ENCODE data around the gene SYT13.

Gene SYT13

DNA sequence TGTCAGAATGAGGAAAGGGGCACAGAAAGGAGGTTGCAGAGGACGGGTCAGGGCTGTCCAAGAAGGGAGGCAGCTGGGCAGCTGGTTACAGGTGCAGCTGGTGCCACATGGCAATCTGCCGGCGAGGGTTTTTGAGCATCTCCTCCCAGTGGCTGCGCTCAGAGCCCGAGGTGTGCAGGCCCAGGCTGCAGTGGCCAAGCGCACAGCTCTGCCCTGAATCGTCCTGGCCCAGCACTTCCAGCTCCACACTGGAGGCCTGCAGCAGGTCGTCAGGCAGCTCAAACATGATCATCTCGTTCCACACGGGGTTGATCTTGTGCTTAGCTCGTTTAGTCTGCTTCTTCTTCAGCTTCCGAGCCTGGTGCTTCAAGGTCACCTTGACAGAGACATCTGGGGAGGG, 42.2 kb downstream of the SYT13 start:
- Histone ChIP-seq H3K27me3 (ENCODE audit: low read depth, low read length) (peaks cover 55% of the 10 kb centered on the region), H3K9me3 (ENCODE audit: insufficient read depth, low read length) (0 out of 2 replicates have a peak, but pooled peaks cover 3% of the 10 kb centered on the region), H4K20me1 (ENCODE audit: insufficient read depth, low read length) (no peaks in the 10 kb centered on the region), H2AFZ (ENCODE audit: low read depth, low read length) (no peak overlapping the region), H3K27ac (ENCODE audit: low read length) (no peak overlapping the region), H3K9ac (ENCODE audit: low read length) (no peak overlapping the region), H3K36me3 (replicated peaks; ENCODE audit: low read depth, low read length) (no peaks in the 10 kb centered on the region), H3K4me3 (ENCODE audit: low read length) (no peak overlapping the region), H3K4me1 (ENCODE audit: low read length) (no peaks in the 10 kb centered on the region), H3K79me2 (ENCODE audit: low read length) (no peaks in the 10 kb centered on the region), H3K4me2 (ENCODE audit: low read length) (no peak overlapping the region)
- no peak for TF ChIP-seq EZH2phosphoT487 (IDR thresholded peaks at IDR 0.05; ENCODE audit: low read depth)
- TF ChIP-seq, protein P1, sequence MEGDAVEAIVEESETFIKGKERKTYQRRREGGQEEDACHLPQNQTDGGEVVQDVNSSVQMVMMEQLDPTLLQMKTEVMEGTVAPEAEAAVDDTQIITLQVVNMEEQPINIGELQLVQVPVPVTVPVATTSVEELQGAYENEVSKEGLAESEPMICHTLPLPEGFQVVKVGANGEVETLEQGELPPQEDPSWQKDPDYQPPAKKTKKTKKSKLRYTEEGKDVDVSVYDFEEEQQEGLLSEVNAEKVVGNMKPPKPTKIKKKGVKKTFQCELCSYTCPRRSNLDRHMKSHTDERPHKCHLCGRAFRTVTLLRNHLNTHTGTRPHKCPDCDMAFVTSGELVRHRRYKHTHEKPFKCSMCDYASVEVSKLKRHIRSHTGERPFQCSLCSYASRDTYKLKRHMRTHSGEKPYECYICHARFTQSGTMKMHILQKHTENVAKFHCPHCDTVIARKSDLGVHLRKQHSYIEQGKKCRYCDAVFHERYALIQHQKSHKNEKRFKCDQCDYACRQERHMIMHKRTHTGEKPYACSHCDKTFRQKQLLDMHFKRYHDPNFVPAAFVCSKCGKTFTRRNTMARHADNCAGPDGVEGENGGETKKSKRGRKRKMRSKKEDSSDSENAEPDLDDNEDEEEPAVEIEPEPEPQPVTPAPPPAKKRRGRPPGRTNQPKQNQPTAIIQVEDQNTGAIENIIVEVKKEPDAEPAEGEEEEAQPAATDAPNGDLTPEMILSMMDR (IDR thresholded peaks at IDR 0.05; ENCODE audit: low read depth, low read length): no peak

GRCh38 chr11:45239733-45240132, 46.4 kb downstream of the SYT13 start:
- H2AFZ ChIP-seq (ENCODE audit: low read depth, low read length): no peak overlapping the region
- H3K4me1 ChIP-seq (ENCODE audit: low read length): no peaks in the 10 kb centered on the region
- TF ChIP-seq, protein P1 (IDR thresholded peaks at IDR 0.05; ENCODE audit: low read depth, low read length): no peak
- no peak for TF ChIP-seq EZH2phosphoT487 (IDR thresholded peaks at IDR 0.05; ENCODE audit: low read depth)
- no peak overlapping the region for H3K4me3 ChIP-seq (ENCODE audit: low read length)
- H3K4me2 ChIP-seq (ENCODE audit: low read length): no peak overlapping the region
- H3K9me3 ChIP-seq (ENCODE audit: insufficient read depth, low read length): 0 out of 2 replicates have a peak, but pooled peaks cover 3% of the 10 kb centered on the region
- H3K9ac ChIP-seq (ENCODE audit: low read length): no peak overlapping the region
- no peaks in the 10 kb centered on the region for H3K79me2 ChIP-seq (ENCODE audit: low read length)
- no peak overlapping the region for H3K27ac ChIP-seq (ENCODE audit: low read length)
- H4K20me1 ChIP-seq (ENCODE audit: insufficient read depth, low read length): no peaks in the 10 kb centered on the region
- H3K27me3 ChIP-seq (ENCODE audit: low read depth, low read length): peaks cover 63% of the 10 kb centered on the region
- no peaks in the 10 kb centered on the region for H3K36me3 ChIP-seq (replicated peaks; ENCODE audit: low read depth, low read length)

- no peaks in the 10 kb centered on the region for H4K20me1 ChIP-seq (ENCODE audit: insufficient read depth, low read length)
- no peak overlapping the region for H3K4me3 ChIP-seq (ENCODE audit: low read length)
- no peak overlapping the region for H3K4me2 ChIP-seq (ENCODE audit: low read length)
- no peaks in the 10 kb centered on the region for H3K36me3 ChIP-seq (replicated peaks; ENCODE audit: low read depth, low read length)
- H3K79me2 ChIP-seq (ENCODE audit: low read length): no peaks in the 10 kb centered on the region
- H3K4me1 ChIP-seq (ENCODE audit: low read length): no peaks in the 10 kb centered on the region
- no peak overlapping the region for H3K27ac ChIP-seq (ENCODE audit: low read length)
- 0 out of 2 replicates have a peak, but pooled peaks cover 3% of the 10 kb centered on the region for H3K9me3 ChIP-seq (ENCODE audit: insufficient read depth, low read length)
- no peak for TF ChIP-seq EZH2phosphoT487 (IDR thresholded peaks at IDR 0.05; ENCODE audit: low read depth)
- TF ChIP-seq, protein P1 (IDR thresholded peaks at IDR 0.05; ENCODE audit: low read depth, low read length): no peak
- no peak overlapping the region for H3K9ac ChIP-seq (ENCODE audit: low read length)
- peaks cover 62% of the 10 kb centered on the region for H3K27me3 ChIP-seq (ENCODE audit: low read depth, low read length)
- no peak overlapping the region for H2AFZ ChIP-seq (ENCODE audit: low read depth, low read length)
Measured at GRCh38 chr11:45238724-45239123, 47.4 kb downstream of the SYT13 start.

GRCh38 chr11:45237711-45238315, 48.3 kb downstream of the SYT13 start:
- Histone ChIP-seq H3K4me1 (ENCODE audit: low read length) (no peaks in the 10 kb centered on the region), H3K27me3 (ENCODE audit: low read depth, low read length) (peaks cover 57% of the 10 kb centered on the region), H3K36me3 (replicated peaks; ENCODE audit: low read depth, low read length) (no peaks in the 10 kb centered on the region), H4K20me1 (ENCODE audit: insufficient read depth, low read length) (no peaks in the 10 kb centered on the region), H3K9me3 (ENCODE audit: insufficient read depth, low read length) (0 out of 2 replicates have a peak, but pooled peaks cover 3% of the 10 kb centered on the region), H3K27ac (ENCODE audit: low read length) (no peak overlapping the region), H2AFZ (ENCODE audit: low read depth, low read length) (no peak overlapping the region), H3K4me3 (ENCODE audit: low read length) (no peak overlapping the region), H3K9ac (ENCODE audit: low read length) (no peak overlapping the region), H3K79me2 (ENCODE audit: low read length) (no peaks in the 10 kb centered on the region), H3K4me2 (ENCODE audit: low read length) (no peak overlapping the region)
- no peak for TF ChIP-seq EZH2phosphoT487 (IDR thresholded peaks at IDR 0.05; ENCODE audit: low read depth)
- TF ChIP-seq, protein P1 (IDR thresholded peaks at IDR 0.05; ENCODE audit: low read depth, low read length): no peak

All from OCI-LY3 (cell line).